Neural progenitor cell (in vitro differentiated cells): ENCODE measurements around the gene MSI2.

Experiments
- CTCF ChIP-seq: fragments of 200-600 bp; sonication (generic); IDR thresholded peaks from 2 replicates; pipeline ENCODE4 v1.5.1; 2017; ENCODE audit warnings: antibody characterized with exemption, mild to moderate bottlenecking
- EZH2 ChIP-seq: fragments of 200-600 bp; sonication (generic); IDR thresholded peaks from 2 replicates; pipeline ENCODE4 v1.6.1; 2017; ENCODE audit warnings: antibody characterized with exemption, mild to moderate bottlenecking, moderate library complexity
- EZH2phosphoT487 ChIP-seq: fragments of 200-600 bp; sonication (generic); IDR thresholded peaks from 2 replicates; pipeline ENCODE4 v1.6.1; 2017; ENCODE audit warnings: antibody characterized with exemption

GRCh38 chr17:57316361-57316760 lies 60.0 kb downstream of the MSI2 start:
- TF ChIP-seq CTCF, result no peak
- TF ChIP-seq EZH2phosphoT487, result no peak
- no peak for TF ChIP-seq EZH2
